ENCODE results near the gene SEPTIN5. TPM values are rescaled to one million over a fixed set of nuclear protein-coding genes. Genes with fewer than 3 reads are reported as not detected.
"Not testable (repeated sequence)": the region's sequence is repeated elsewhere in the genome, so short reads cannot be mapped to it uniquely, and the experiment has no call there.

The SEPTIN5 gene
- total and polyA plus RNA-seq, 12 donors = 56.5 to 218 (median 143) TPM

GRCh38 chr22:19694696-19695095, 19.6 kb upstream of the SEPTIN5 start:
- Histone ChIP-seq H3K36me3 (no peaks in the 10 kb centered on the region), H3K9me3 (no peaks in the 10 kb centered on the region), H3K27me3 (peaks cover 0 to 5% (median 0%) of the 10 kb centered on the region in 7 donors), H3K4me3 (no peak overlapping the region), H3K27ac (no peak overlapping the region), H3K4me1 (peaks cover 0 to 19% (median 6%) of the 10 kb centered on the region in 9 donors)
- WGBS, 2 donors = 89% methylated on average over 13 of the region's 13 CpGs
- no peak for ATAC-seq
- intact Hi-C loops (cut with DNase I) = no loop called here
- TF ChIP-seq CTCF (IDR thresholded peaks at IDR 0.05) = no peak
- no peak for DNase-seq

GRCh38 chr22:19696504-19697276, 17.6 kb upstream of the SEPTIN5 start:
- no peak for TF ChIP-seq CTCF (IDR thresholded peaks at IDR 0.05)
- WGBS, 2 donors = 90 to 91% methylated on average over 2 of the region's 2 CpGs
- intact Hi-C loops (cut with DNase I) = no loop called here

GRCh38 chr22:19697871-19698270, 16.4 kb upstream of the SEPTIN5 start:
- H3K4me3 ChIP-seq; H3K36me3 ChIP-seq; H3K27ac ChIP-seq; H3K27me3 ChIP-seq; ATAC-seq; intact Hi-C loops (cut with DNase I); H3K4me1 ChIP-seq; H3K9me3 ChIP-seq; DNase-seq: not testable (repeated sequence)
- 80 to 88% methylated on average over 1 of the region's 1 CpG for WGBS, 2 donors

More at GRCh38 chr22:19696504-19697276, 17.6 kb upstream of the SEPTIN5 start:
- ATAC-seq (no peak), DNase-seq (no peak)
- Histone ChIP-seq H3K27ac (no peak overlapping the region), H3K36me3 (no peaks in the 10 kb centered on the region), H3K27me3 (peaks cover 0 to 9% (median 0%) of the 10 kb centered on the region in 7 donors), H3K9me3 (no peaks in the 10 kb centered on the region), H3K4me3 (no peak overlapping the region), H3K4me1 (peaks cover 0 to 6% (median 0%) of the 10 kb centered on the region in 9 donors)

- no peaks in the 10 kb centered on the region for H3K36me3 ChIP-seq
- intact Hi-C loops (cut with DNase I) = no loop called here
- no peak for TF ChIP-seq CTCF (IDR thresholded peaks at IDR 0.05)
Measured at GRCh38 chr22:19700790-19701419, 13.4 kb upstream of the SEPTIN5 start.

More at GRCh38 chr22:19700790-19701419, 13.4 kb upstream of the SEPTIN5 start:
- Histone ChIP-seq H3K27ac (no peak overlapping the region), H3K4me1 (no peaks in the 10 kb centered on the region), H3K4me3 (no peak overlapping the region), H3K27me3 (peaks cover 0 to 19% (median 5%) of the 10 kb centered on the region in 7 donors), H3K9me3 (no peaks in the 10 kb centered on the region)
- ATAC-seq (no peak), DNase-seq (no peak)
- 91 to 92% methylated on average over 6 of the region's 6 CpGs for WGBS, 2 donors
